ENCODE data around the gene WDR5.

WDR5 gene

DNA sequence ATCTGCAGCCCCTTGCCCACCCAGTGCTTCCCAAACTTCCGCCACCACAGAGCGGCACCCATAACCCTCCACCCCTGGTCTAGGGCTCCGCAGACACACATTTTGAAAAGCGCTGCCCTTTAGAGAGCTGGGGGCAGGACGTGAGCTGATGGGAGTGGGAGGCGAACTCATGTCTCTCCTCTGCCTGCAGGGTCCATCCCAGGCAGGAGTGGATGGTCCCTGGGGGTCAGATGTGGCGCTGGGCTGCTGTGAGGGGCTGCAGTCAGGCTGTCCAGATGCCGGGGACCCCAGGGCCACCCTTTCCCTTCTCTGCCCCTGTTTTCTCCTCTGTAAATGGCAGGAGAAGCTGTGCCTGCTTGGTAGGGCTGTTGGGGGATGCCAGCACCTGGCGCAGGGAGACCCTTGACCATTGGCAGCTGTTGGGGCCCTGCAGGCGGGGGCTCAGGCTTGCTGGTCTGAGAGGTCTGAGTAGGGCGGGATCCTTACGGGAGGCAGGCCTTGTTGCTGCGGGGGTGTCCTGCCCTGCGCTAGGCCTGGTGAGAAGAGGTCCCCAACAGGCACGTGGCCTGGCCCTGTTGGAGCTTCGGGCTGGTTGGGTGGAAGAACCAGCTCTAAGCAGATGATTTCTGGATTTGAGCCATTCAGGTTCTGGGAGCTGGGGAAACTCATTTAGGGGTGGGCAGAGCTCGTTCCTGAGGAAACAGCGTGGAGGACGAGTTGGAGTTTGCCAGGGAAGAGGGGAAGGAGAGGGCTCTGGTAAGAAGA lies 38.8 kb downstream of the WDR5 start:
- DNase-seq (ENCODE audit: low read depth): no peak

DNA sequence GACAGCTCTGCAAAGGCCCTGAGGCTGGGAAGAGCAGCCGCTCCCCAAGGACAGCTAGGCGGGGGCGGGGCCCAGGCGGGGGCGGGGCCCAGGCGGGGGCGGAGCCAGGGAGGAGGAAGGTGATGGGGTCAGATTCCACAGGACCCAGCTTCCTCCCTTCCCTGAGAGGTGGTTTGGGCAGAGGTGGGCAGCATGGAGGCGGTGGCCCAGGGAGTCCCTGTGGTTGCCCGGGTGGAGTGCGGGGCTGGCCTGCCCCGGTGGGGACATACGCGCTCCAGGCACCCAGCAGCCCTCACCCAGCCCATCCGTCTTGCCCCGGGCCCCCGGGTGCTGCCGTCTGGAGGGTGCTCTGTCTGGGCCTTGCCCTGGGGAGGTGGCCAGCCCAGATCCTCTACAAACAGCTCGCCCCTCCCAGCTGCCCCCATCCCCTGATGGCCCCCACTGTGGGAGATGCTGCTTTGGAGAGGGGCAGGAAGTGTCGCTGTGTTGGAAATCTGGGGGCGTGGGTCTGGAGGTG lies 39.5 kb downstream of the WDR5 start:
- no peak for DNase-seq (ENCODE audit: low read depth)

DNA sequence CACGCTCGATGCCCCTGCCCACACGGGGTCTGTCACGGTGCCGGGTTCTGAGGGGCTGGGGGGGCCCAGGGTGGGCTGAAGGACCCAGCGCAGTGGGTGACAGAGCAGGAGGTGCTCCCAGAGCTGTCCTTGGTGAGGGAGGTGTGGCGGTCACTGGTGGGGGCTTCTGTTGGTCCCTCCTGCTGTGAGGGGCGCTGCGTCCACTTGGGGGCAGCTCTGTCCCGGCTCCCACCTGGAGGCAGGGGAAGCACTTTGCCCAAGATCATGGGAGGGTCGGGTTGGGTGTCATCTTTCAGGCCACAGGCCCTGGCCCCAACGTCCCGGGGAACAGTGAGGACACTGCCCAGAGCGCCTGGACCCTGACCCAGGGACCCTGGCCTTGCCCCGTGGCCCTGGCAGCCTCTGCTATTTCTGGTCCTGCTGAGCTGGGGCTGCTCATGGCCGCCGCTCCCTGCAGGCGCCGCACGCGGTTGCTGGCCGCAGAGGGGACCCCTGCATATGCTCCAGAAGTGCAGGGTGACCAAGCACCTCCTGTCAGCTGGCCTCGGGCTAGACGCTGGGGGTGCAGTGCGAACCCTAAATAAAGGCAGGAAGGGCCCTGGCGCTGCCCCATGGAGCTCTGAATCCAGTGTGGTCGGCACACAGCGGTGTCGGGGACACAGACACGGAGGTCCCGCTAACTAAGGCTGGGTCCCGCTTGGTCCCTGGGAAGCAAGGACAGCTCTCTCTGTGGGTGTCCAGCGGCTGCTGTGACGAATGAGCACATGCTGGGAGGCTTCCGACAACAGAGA lies 40.1 kb downstream of the WDR5 start:
- no peak for DNase-seq (ENCODE audit: low read depth)

DNA sequence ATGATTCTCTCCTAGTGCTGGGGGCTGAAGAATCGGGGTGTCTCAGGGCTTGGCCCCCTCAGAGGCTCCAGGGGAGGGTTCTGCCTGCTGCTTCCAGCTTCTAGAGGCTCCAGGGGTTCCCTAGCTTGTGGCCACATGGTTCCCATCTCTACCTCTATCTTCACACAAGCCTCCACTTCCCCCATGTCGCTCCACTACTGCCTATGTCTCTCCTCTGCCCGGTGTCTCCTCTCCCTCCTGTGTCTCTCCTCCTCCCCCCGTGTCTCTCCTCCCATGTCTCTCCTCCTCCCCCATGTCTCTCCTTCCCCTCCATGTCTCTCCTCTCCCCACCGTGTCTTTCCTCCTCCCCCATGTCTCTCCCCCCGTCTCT lies 40.7 kb downstream of the WDR5 start:
- no peak for DNase-seq (ENCODE audit: low read depth)

DNA sequence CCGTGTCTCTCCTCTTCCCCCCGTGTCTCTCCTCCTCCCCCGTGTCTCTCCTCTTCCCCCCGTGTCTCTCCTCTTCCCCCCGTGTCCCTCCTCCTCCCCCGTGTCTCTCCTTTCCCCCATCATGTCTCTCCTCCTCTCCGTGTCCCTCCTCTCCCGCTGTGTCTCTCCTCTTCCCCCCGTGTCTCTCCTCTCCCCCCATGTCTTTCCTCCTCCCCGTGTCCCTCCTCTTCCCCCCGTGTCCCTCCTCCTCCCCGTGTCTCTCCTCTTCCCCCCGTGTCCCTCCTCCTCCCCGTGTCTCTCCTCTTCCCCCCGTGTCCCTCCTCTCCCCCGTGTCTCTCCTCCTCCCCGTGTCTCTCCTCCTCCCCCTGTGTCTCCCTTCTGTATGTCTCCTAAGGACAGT lies 41.3 kb downstream of the WDR5 start:
- no peak for DNase-seq (ENCODE audit: low read depth)

DNA sequence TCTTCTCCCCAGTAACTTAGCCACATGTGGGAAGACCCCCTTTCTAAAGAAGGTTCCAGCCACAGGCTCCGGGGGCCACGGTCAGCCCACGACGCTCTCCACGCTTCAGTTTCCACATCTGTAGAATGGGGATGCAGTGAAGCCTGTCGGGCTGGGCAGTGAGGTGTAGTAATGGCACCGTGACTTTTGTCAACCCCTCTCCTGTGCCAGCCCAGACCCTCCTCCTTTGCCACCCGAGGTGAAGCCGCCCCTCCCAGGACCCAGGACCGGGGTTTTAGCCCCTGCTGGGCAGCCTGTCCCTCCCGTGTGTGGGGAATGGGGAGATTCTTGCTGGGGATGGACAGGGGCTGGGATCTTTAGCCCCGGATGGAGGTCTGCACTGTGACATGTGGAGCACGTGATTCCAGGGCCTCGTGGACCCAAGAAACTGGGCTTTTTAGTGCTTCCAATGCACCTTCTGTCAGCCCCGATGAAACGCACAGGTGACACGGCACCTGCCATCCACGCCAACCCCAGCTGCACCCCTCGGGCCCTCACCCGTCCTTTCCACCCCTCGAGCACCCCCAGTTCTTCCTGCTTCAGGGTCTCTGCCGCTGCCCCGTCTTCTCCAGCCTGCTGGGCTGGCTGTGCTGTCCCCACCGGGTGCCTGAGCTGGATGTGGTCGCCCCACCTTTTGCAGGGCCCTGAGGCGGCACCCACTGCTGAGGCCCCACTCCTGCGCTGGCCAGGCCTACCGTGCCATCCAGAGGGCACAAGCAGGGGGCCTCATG lies 41.9 kb downstream of the WDR5 start:
- DNase-seq (ENCODE audit: low read depth): no peak

DNA sequence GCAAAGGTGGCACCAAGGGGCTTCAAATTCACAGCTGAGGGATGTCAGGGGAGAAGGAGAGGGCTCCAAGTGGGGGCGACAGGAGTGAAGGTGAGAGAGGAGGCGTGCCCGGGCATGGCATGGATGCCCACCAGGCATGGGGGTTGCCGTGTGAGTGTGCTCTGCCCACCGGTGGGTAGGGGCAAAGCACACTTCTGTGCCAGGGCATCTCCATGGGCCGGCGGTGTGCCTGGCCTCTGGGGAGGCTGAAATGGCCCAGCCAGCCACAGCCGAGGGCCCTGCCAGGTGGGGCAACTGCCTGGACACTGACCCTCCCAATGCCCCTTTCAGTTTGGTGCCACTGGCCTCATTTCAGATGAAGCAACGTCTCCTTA lies 42.5 kb downstream of the WDR5 start:
- no peak for DNase-seq (ENCODE audit: low read depth)

DNA sequence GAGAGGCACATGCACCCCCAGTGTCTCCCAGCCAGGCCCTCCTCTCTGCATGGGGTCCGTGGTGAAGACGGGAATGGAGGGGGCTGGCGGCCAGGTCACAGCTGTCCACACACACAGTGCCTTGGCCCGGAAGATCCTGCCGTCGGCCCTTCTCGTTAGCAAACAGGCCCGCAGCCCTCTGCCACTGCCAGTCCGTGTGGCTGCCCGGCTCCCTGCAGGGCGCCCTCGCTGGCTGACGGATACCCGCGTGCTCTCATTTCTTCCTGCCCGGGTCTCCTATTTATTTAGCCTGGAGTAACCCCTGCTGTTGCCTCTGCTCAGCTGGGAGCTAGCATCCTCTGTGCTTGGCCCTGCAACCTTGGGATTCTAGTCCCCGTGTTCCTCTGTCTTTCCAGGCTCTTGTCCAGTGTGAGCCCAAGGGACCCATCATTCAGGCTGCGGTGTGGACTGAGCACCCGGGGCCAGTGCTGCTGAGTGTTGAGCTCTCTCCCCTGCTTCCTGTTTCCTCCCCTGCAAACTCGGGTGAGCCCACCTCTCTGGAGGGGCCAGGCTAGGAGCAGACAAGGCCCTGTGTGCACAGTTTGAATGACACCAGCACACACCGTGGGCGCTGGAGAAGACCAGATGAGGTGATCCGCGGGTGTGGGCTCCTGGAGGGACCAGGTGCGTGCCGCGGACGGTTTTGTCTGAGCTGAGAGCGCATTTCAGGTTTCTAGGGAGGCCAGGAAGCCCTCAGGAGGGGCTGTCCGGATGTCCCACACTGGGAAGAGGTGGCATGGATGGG lies 43.1 kb downstream of the WDR5 start:
- DNase-seq (ENCODE audit: low read depth): no peak

DNA sequence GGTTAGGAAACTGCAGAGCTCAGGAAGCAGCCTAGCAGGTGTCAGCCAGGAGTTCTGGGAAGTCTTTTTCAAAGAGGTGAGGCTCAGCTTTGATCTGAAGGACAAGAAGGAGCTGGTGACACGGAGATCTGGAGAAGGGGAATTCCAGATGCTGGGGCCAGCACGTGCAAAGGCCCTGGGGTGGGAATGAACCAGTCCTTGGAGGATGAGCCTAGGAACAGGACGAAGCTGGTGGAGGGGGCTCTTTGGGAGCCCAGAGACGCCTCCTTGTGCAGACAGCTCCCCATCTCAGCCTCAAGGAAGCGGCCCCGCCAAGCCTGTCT lies 43.7 kb downstream of the WDR5 start:
- DNase-seq (ENCODE audit: low read depth): no peak

DNA sequence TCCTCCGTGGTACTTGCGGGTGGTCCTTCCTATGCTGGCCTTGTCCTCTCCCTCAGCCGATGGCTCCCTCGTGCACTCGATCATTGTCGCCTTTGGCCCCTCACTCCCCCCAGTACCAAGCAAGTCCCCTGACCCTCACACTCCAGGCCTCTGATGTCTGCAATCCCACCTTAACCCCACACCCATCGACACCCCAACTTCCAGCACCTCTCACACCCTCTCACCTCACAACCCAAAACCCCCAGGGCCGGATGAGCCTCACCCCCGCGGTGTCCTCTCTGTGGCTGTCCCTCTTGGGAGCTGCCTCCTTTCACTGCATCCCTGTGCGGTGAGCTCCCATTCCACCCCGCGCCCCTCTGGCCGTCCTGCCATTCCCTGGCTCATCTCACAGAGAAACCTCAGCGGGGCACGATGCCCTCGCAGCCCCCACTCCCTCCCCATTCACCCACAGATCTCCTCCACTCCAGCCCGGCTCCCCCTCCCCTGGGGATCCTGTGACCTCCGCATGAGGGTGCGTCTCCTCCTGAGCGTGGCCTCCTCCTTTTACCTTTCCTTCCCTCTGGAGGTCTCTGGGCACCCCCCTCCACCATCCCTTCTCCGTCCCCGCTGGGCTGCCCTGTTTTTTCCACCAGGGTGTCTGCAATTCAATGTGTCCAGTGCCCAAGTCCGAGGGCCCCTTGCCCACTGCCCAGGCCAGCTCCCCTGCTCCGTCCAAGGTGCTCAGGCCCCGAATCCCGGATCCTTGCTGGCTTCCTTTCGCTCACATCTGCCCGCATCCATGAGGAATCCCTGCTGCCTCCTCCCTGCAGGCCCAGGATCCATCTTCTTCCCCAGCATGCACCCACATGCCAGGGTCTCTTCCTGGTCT lies 44.3 kb downstream of the WDR5 start:
- no peak for DNase-seq (ENCODE audit: low read depth)

DNA sequence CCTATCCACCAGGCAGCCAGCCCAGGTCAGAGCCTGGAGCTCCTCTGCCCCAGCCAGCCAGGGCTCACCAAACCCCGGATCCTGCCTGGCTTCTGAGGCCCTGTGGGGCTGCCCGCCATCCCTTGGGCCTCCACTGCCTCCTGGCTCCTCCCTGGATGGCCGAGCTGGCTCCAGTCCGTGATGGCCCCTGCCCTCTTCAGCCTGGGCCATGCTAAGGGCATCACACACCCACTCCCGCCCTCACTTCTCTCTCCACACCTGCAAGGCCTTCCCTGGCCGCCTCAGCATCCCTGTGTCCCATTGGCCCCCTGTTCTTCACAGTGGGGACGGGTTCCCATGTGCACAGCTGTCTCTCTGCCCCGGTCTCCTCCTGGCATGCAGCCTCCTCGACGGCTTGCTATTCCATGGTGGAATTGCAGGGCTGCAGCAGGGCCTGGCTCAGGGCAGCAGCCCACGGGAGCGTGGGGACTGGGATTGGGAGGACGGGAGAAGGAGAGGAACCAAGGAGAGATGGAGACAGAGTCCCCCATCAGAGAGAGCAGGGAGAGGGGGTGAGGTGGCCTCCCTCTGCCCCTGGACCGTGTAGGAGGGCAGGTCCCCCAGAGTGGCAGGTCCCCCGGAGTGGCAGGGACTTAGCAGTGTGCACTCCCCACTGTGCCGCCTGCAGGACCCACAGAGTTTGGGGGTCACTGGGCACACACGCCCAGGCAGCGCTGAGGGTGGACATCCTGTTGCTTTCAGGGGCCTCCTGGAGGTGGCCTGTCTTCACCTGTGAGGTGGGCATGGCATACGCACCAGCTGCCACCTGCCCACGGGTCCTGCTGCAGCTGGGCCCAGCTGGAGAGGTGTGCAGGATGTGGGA lies 45.1 kb downstream of the WDR5 start:
- no peak for DNase-seq (ENCODE audit: low read depth)

DNA sequence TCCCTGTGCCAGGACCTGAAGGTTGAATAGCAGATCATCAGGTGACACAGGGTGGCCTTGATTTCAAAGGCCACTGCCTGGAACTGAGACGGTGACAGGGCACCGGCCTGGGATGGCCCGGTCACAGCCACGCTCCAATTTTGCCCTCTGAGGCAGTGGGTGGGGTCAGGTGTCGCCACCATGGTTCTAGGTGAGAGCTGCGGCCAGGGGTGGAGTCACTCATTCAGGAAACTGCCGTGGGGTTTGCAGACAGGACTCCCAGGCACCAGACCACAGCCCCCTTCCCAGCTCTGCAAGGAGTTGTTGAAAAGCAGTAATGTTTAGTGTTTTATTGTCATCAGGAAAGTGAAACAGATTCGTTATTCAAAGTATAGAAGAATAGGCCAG lies 45.8 kb downstream of the WDR5 start:
- no peak for DNase-seq (ENCODE audit: low read depth)

DNA sequence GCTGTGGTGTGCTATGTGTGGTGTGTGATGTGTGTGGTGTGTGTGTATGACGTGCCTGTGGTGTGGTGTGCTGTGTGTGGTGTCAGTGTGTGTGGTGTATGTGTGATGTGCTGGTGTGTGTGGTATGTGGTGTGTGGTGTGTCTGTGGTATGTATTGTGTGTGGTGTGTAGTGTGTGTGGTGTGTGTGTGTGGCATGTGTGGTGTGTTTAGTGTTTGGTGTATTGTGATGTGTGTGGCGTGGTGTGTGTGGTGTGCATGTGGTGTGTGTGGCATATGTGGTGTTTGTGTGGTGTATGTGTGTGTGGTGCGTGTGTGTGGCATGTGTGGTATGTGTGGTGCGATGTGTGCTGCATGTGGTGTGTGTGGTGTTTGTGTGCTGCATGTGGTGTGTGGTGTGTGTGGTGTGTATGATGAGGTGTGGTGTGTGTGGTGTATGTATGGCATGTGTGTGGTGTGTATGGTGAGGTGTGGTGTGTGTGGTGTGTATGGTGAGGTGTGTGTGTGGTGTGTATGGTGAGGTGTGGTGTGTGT lies 46.7 kb downstream of the WDR5 start:
- DNase-seq (ENCODE audit: low read depth): no peak

DNA sequence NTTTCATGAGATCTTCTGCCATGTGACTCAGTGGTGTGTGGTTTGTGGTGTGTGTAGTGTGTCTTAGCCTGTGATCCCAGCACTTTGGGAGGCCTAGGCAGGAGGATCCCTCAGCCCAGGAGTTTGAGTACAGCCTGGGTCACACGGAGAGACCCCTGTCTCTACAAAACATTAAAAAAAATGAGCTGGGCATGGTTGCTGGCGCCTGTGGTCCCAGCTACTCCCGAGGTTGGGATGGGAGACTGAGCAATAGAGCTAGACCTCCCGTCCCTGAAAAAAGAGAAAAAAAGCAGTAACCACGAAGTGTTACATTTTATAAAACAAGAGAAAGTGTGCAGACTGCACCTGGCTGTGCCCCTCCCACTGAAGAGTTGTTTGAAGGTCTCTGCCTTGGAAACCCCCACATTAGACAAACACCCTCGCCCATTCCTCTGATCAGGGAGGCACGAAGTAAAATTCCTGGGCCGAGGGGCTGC lies 49.7 kb downstream of the WDR5 start:
- no peak for DNase-seq (ENCODE audit: low read depth)

DNA sequence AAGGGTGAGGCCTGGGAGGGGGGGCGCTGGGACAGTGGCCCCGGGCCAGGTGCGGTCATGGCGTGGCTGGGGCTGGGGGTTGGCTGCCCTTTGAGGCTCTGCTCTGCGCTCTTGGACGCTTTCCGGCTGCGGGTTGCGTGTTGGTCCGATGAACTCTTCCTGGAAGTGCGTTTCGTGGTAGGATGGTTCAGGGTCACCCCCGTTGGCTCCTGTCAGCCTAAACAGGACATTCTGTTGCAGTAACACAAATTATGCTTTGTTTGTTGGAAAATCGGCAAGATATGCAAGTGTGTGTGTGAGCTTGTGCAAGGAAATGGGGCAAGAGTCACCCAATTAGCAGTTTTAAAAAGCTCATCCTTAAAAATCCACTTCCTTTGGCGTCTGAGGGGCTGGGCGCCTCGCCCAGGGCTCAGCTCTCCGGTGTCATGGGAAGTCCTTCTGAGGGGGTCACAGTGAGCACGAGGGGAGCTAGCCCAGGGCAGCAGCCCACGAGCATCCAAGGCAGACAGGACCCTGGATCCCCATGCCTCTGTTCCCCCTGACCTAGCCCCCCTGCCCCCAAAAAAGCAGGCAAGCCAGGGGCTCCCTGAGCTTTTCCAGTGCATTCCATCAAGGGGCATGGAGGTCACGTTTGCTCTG lies 50.7 kb downstream of the WDR5 start:
- no peak for DNase-seq (ENCODE audit: low read depth)

DNA sequence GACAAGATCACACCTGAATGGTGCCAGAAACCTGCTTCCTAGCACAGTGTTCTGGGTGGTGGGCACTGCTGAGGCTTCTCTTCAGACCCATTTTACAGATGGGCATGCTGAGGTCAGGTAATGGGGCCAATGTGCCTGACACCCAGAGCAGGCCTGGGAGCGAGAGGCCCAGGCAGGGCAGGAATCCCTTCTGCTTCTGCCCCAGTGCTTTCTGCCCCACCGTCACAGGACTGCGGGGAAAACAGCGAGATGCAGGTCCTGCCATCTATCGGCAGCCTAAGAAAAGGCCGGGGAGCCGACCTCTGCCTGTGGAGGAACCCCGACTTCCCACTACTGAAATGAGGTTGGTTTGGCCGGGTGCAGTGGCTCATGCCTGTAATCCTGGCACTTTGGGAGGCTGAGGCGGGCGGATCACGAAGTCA lies 51.2 kb downstream of the WDR5 start:
- DNase-seq (ENCODE audit: low read depth): no peak

DNA sequence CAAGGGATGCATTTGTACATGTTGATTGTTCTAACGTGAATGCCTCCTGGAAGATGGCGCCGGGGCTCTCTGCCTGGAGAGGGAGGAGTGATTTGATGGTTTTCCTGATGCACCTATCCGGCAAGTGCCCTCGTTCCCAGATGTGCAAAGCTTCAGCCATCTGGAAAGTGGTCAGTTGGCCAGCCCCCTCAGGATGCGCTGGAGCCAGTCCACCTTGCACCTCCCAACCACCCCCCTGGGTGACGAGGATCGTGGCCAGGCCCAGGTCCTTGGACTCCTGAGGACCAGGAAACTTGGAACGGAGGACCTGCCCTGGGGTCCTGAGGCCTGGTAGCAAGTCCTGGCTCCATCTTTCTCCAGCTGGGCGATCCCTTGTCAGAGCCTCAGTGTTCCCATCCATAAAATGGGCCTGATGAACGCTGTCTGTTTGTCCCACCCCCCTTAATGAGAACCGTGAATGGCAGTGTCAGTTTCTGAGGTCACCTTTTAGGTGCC lies 52.1 kb downstream of the WDR5 start:
- DNase-seq (ENCODE audit: low read depth): no peak

DNA sequence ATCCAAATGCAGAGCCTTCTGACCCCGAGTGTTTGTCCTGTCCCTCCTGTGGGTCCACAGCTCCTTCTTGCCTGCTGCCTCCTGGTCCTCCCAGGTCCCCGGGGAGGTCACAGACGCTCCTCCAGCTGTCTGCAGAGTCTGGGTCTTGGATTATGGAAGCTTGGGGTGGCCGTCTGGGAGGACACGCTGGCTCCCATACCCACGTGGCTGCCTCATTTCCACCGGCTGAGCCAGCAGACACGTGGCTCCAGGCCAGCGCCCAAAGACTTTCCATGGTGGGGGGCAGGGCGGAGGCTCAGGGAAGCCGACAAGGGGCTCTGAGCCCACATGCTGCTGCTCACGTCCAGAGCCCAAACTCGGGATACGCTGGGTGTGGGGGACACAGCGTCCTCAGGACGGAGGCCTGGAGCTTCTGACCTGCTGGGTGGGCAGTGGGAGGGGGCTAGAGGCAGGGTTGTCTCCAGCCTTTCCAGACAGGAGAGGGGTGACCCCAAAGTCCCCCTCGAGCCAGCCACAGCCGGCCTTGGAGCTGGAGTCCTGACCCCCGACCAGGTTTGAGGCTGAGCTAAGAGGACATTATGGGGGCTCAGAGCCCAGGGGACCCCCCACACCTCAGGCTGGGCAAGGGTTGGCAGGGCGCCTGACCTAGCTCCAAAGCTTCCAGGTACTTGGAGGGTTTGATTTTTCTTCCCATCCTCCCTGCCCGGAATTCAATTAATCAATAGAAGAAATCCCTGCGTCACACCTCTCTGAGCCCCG lies 52.7 kb downstream of the WDR5 start:
- no peak for DNase-seq (ENCODE audit: low read depth)

DNA sequence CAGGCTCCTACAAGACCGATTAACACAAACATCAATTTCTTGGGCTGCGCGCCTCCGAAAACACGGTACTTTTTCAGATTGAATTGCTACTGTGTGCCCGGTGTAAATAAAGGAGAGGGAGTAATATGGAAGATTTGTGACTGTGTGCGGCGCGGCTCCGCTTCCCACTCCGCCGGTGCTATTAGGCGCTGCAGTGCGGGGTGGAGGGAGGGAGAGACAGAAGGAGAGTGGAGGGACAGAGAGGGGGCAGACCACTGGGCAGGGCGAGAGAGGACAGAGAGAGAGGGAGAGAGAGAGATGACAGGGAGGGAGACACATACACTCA lies 53.2 kb downstream of the WDR5 start:
- DNase-seq (ENCODE audit: low read depth): no peak
